Karpas-422 (cell line): ENCODE data around the gene SYNE1. TPM values are rescaled to one million over a fixed set of nuclear protein-coding genes. Genes with fewer than 3 reads are reported as not detected.
A peak's percentile ranks its signal among the peaks of the same experiment; 100 is the strongest.

Source experiments
- DNase-seq: peaks from one replicate; pipeline ENCODE4 v3.0.0-alpha.2; 2015
- H2AFZ ChIP-seq: fragments of 200-600 bp; sonication (generic); 2 replicates; pipeline ENCODE4 v1.6.1; 2014; ENCODE audit warnings: antibody characterized with exemption, low read length, mixed read lengths
- H3K27ac ChIP-seq: fragments of 200-600 bp; sonication (generic); 2 replicates; pipeline ENCODE4 v1.5.1; 2014; ENCODE audit warnings: mild to moderate bottlenecking, low read length, moderate library complexity
- H3K27me3 ChIP-seq: fragments of 200-600 bp; sonication (generic); 2 replicates; pipeline ENCODE4 v1.6.1; 2014; ENCODE audit warnings: low read length, mixed read lengths
- H3K36me3 ChIP-seq: fragments of 200-600 bp; sonication (generic); 2 replicates; pipeline ENCODE4 v1.6.1; 2014; ENCODE audit warnings: low read length, mixed read lengths; ENCODE audit not compliant: insufficient read depth
- H3K4me1 ChIP-seq: fragments of 200-600 bp; sonication (generic); 2 replicates; pipeline ENCODE4 v1.6.1; 2014; ENCODE audit warnings: mild to moderate bottlenecking, low read length, mixed read lengths
- H3K4me2 ChIP-seq: fragments of 200-600 bp; sonication (generic); 2 replicates; pipeline ENCODE4 v1.6.1; 2014; ENCODE audit warnings: low read length, low read depth, mild to moderate bottlenecking; ENCODE audit not compliant: poor library complexity, severe bottlenecking
- H3K4me3 ChIP-seq: fragments of 200-600 bp; sonication (generic); 2 replicates; pipeline ENCODE4 v1.5.1; 2014; ENCODE audit warnings: mild to moderate bottlenecking, antibody characterized with exemption, low read length, mixed read lengths
- H3K79me2 ChIP-seq: fragments of 200-600 bp; sonication (generic); 2 replicates; pipeline ENCODE4 v1.6.1; 2014; ENCODE audit warnings: mild to moderate bottlenecking, low read length, mixed read lengths
- H3K9ac ChIP-seq: fragments of 200-600 bp; sonication (generic); 2 replicates; pipeline ENCODE4 v1.6.0; 2014; ENCODE audit warnings: low read length
- H3K9me2 ChIP-seq: fragments of 200-600 bp; sonication (generic), shearing (Covaris generic); replicated peaks from 2 replicates; pipeline ENCODE4 v1.6.0; 2014; ENCODE audit warnings: mild to moderate bottlenecking, low read length, moderate library complexity; ENCODE audit not compliant: insufficient read depth
- H3K9me3 ChIP-seq: fragments of 300-700, 200-600 bp; sonication (generic); 2 replicates; pipeline ENCODE4 v1.6.1; 2014; ENCODE audit warnings: low read length, mixed read lengths
- H4K20me1 ChIP-seq: fragments of 200-600 bp; sonication (generic); 2 replicates; pipeline ENCODE4 v1.6.1; 2014; ENCODE audit warnings: mild to moderate bottlenecking, antibody characterized with exemption, low read length, low read depth; ENCODE audit not compliant: insufficient read depth
- total RNA-seq: library from RNA; depleted of rRNA; stranded (reverse); fragments of >200 nt; shearing (Covaris generic); gene quantifications from 2 replicates; pipeline ENCODE4 v1.2.3, GENCODE V29; 2014; ENCODE audit warnings: low replicate concordance

SYNE1 gene
- total RNA-seq, 1 experiment from 2014 or later, result 137 TPM

DNA sequence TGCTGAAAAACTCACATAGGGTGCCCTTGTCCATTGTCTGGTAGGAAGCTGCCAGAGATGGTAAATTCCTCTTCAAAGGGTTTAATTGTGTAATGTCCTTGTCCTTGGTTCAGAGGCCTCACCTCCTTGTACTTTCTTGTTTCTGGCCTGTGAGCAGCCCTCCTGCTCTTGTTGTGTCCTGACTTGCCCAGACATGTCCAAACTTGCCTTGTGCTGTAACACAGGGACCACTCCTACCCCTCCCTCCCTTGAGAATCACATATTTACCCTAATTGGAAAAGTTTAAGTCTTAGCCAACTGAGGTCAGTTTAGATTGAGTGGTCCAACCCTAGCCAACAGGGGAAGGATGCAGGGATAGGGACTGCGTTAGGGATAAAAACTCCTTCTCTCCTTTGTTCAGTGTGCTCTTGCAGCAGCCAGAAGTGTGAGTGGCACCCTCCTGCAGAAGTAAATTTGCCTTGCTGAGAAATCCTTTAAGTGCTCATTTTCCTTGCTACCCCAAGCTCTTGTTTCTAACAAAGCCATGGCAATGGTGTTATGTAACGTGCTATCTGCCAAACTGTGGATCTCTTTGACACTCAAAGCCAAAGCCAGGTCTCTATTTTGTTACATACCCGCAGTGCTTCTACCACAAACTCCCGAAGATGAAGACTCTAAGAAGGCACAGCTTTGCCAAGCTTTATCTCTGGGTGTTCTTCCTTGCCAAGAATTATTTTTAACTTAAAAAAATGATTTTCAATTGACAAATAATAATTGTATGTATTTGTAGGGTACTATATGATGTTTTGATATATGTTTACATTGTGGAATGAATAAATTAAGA, 415.1 kb downstream of the SYNE1 start:
- no peak overlapping the region for H3K4me2 ChIP-seq
- no peak overlapping the region for H3K27ac ChIP-seq
- H3K9me2 ChIP-seq, result no peaks in the 10 kb centered on the region
- H3K9me3 ChIP-seq, result peaks cover 20% of the 10 kb centered on the region
- H3K36me3 ChIP-seq, result peaks cover 91% of the 10 kb centered on the region
- H3K27me3 ChIP-seq, result no peaks in the 10 kb centered on the region
- DNase-seq, result no peak
- H4K20me1 ChIP-seq, result no peaks in the 10 kb centered on the region
- H3K9ac ChIP-seq, result no peak overlapping the region
- no peaks in the 10 kb centered on the region for H3K4me1 ChIP-seq
- H3K79me2 ChIP-seq, result no peaks in the 10 kb centered on the region
- no peak overlapping the region for H3K4me3 ChIP-seq
- H2AFZ ChIP-seq, result no peak overlapping the region

GRCh38 chr6:152220786-152221185, 416.4 kb downstream of the SYNE1 start:
- Histone ChIP-seq H3K27ac (no peak overlapping the region), H3K36me3 (peaks cover 85% of the 10 kb centered on the region), H3K9ac (no peak overlapping the region), H3K79me2 (no peaks in the 10 kb centered on the region), H2AFZ (no peak overlapping the region), H4K20me1 (no peaks in the 10 kb centered on the region), H3K9me2 (no peaks in the 10 kb centered on the region), H3K4me2 (no peak overlapping the region), H3K27me3 (no peaks in the 10 kb centered on the region), H3K4me3 (no peak overlapping the region), H3K4me1 (no peaks in the 10 kb centered on the region), H3K9me3 (peaks cover 20% of the 10 kb centered on the region)
- no peak for DNase-seq

DNA sequence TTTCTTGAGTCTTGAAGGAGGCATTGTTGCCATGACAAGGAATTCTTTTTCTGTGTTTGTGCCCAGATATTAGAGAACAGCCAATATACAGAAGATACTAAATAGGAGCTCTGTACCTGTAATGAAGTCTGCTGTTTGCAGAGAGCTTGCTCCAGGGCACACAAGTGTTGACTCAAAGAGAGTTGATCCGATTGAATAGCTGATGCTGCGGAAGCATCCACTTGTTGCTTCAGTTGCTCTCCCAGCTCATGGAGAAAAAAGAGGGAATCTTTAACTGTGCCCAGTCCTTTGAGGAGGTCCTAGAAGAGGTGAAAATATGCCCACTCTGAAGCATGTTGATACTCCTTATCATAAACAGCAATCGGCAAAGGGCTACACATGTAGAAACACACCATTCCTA, 418.3 kb downstream of the SYNE1 start:
- H3K27me3 ChIP-seq, result no peaks in the 10 kb centered on the region
- peaks cover 81% of the 10 kb centered on the region for H3K36me3 ChIP-seq
- no peaks in the 10 kb centered on the region for H4K20me1 ChIP-seq
- H3K4me3 ChIP-seq, result no peak overlapping the region
- no peaks in the 10 kb centered on the region for H3K9me2 ChIP-seq
- no peak overlapping the region for H3K27ac ChIP-seq
- H3K4me1 ChIP-seq, result no peaks in the 10 kb centered on the region
- H3K79me2 ChIP-seq, result no peaks in the 10 kb centered on the region
- DNase-seq, result no peak
- no peak overlapping the region for H2AFZ ChIP-seq
- no peak overlapping the region for H3K4me2 ChIP-seq
- H3K9ac ChIP-seq, result no peak overlapping the region
- peaks cover 18% of the 10 kb centered on the region for H3K9me3 ChIP-seq

DNA sequence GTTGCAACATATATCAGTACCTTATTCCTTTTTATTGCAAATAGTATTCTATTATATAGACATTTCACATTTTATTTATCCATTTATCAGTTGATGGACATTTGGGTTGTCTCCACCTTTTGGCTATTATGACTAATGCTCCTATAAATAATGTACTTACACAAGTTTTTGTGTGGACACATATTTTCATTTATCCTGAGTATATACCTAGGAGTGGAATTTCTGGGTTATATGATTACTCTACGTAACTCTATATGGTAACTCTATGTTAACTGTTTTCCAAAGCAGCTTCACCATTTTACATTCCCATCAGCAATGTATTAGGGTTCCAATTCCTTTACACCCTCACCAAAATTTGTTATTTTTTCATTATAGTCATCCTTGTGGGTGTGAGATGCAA, 424.7 kb downstream of the SYNE1 start:
- Histone ChIP-seq H3K9ac (no peak overlapping the region), H3K79me2 (no peaks in the 10 kb centered on the region), H3K36me3 (peaks cover 39% of the 10 kb centered on the region), H3K4me3 (no peak overlapping the region), H3K27ac (no peak overlapping the region), H4K20me1 (no peaks in the 10 kb centered on the region), H3K27me3 (no peaks in the 10 kb centered on the region), H3K9me3 (no peaks in the 10 kb centered on the region), H3K9me2 (no peaks in the 10 kb centered on the region), H2AFZ (no peak overlapping the region), H3K4me1 (no peaks in the 10 kb centered on the region), H3K4me2 (no peak overlapping the region)
- no peak for DNase-seq

DNA sequence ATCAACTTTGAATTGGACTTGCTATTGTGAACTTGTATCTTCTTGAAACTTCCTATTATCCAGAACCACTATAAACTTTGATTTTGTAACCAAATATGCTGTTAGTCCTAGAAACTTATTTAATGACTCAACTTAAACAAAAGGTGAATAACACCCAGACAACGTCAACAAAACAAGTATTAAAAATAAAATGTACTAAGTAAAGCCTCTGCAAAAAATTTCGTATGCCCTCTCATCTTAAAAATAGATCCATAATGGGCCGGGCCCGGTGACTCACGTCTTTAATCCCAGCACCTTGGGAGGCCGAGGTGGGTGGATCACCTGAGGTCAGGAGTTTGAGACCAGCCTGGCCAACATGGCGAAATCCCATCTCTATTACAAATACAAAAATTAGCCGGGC, 428.0 kb downstream of the SYNE1 start:
- Histone ChIP-seq H3K27ac (no peak overlapping the region), H3K79me2 (no peaks in the 10 kb centered on the region), H3K9ac (no peak overlapping the region), H4K20me1 (no peaks in the 10 kb centered on the region), H3K4me3 (no peak overlapping the region), H3K9me2 (no peaks in the 10 kb centered on the region), H3K36me3 (peaks cover 51% of the 10 kb centered on the region), H3K27me3 (no peaks in the 10 kb centered on the region), H2AFZ (no peak overlapping the region), H3K4me1 (no peaks in the 10 kb centered on the region), H3K4me2 (no peak overlapping the region), H3K9me3 (no peaks in the 10 kb centered on the region)
- no peak for DNase-seq

GRCh38 chr6:152207915-152208714, 429.0 kb downstream of the SYNE1 start:
- peaks cover 6% of the 10 kb centered on the region for H3K4me1 ChIP-seq
- H4K20me1 ChIP-seq, result no peaks in the 10 kb centered on the region
- H3K9ac ChIP-seq, result no peak overlapping the region
- no peaks in the 10 kb centered on the region for H3K9me2 ChIP-seq
- DNase-seq, result no peak
- no peak overlapping the region for H2AFZ ChIP-seq
- H3K79me2 ChIP-seq, result no peaks in the 10 kb centered on the region
- H3K9me3 ChIP-seq, result no peaks in the 10 kb centered on the region
- H3K36me3 ChIP-seq, result peaks cover 53% of the 10 kb centered on the region
- no peak overlapping the region for H3K4me3 ChIP-seq
- no peak overlapping the region for H3K4me2 ChIP-seq
- no peaks in the 10 kb centered on the region for H3K27me3 ChIP-seq
- no peak overlapping the region for H3K27ac ChIP-seq

DNA sequence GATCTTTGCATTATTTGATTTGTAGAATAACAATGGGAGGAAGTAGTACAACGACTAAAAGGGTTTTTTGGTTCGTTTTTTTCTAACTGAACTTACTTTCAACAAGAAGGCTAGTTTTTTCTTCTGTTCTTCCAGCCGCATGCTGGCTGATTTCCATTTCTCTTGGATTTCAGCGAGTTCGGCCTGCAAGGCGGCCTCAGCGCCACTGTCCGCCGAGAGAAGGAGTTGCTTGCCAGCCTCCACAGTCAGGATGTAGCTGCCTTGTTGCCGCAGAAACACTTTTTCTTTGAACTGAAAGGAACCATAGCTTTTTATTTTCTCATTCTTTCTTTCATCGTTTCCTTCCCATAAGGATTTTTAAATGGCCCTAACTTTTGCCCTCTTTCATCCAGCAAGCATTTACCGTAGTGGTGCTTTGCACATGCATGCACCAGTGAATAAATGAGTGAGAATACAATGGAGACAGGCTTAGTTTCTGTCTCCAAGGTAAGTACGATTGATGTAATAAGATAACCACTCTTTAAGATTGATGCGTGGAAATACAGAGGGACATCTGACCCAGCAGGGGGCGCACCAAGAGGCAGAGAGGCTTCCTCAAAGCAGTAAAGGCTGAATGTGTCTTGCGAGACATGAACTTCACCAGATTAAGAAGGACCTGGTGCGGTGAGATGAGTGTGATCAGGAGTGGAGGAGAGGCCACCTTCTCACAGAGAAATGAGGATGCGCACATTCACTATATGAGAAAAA, 430.9 kb downstream of the SYNE1 start:
- H3K27ac ChIP-seq, result no peak overlapping the region
- H3K4me3 ChIP-seq, result no peak overlapping the region
- peaks cover 12% of the 10 kb centered on the region for H3K4me1 ChIP-seq
- no peak overlapping the region for H2AFZ ChIP-seq
- DNase-seq, result peak; percentile 74
- peaks cover 55% of the 10 kb centered on the region for H3K36me3 ChIP-seq
- no peaks in the 10 kb centered on the region for H3K27me3 ChIP-seq
- H3K9me2 ChIP-seq, result no peaks in the 10 kb centered on the region
- no peaks in the 10 kb centered on the region for H4K20me1 ChIP-seq
- H3K79me2 ChIP-seq, result no peaks in the 10 kb centered on the region
- no peak overlapping the region for H3K4me2 ChIP-seq
- no peak overlapping the region for H3K9ac ChIP-seq
- no peaks in the 10 kb centered on the region for H3K9me3 ChIP-seq

- no peak overlapping the region for H3K9ac ChIP-seq
- H3K36me3 ChIP-seq, result peaks cover 68% of the 10 kb centered on the region
- H3K9me2 ChIP-seq, result no peaks in the 10 kb centered on the region
Measured at GRCh38 chr6:152204591-152204990, 432.6 kb downstream of the SYNE1 start.

More at GRCh38 chr6:152204591-152204990, 432.6 kb downstream of the SYNE1 start:
- Histone ChIP-seq H3K4me1 (peaks cover 12% of the 10 kb centered on the region), H2AFZ (no peak overlapping the region), H3K79me2 (no peaks in the 10 kb centered on the region), H3K27me3 (no peaks in the 10 kb centered on the region), H4K20me1 (no peaks in the 10 kb centered on the region), H3K4me3 (no peak overlapping the region), H3K4me2 (no peak overlapping the region), H3K27ac (no peak overlapping the region), H3K9me3 (no peaks in the 10 kb centered on the region)
- DNase-seq, result no peak
